Activated naive CD8-positive, alpha-beta T cell treated with anti-CD3 and anti-CD28 coated beads for 36 hours (primary cell): ENCODE results near the gene RNF26. TPM values are rescaled to one million over a fixed set of nuclear protein-coding genes. Genes with fewer than 3 reads are reported as not detected.
A peak's percentile ranks its signal among the peaks of the same experiment; 100 is the strongest.

Experiments used
- DNase-seq: peaks from one replicate; pipeline ENCODE4 v3.0.0; 2021
- H3K27ac Mint-ChIP-seq: one replicate; pipeline ENCODE4 v1.8.0; 2022; ENCODE audit warnings: mild to moderate bottlenecking, moderate library complexity, mixed read lengths
- H3K27me3 Mint-ChIP-seq: one replicate; pipeline ENCODE4 v1.8.0; 2022; ENCODE audit warnings: mild to moderate bottlenecking, mixed read lengths
- H3K36me3 Mint-ChIP-seq: one replicate; pipeline ENCODE4 v1.8.0; 2021; ENCODE audit warnings: mild to moderate bottlenecking, mixed read lengths
- H3K4me1 Mint-ChIP-seq: one replicate; pipeline ENCODE4 v1.8.0; 2021; ENCODE audit warnings: mixed read lengths
- H3K4me3 Mint-ChIP-seq: one replicate; pipeline ENCODE4 v1.8.0; 2022; ENCODE audit warnings: mild to moderate bottlenecking, moderate library complexity, mixed read lengths
- H3K9me3 Mint-ChIP-seq: one replicate; pipeline ENCODE4 v1.8.0; 2022; ENCODE audit warnings: mixed read lengths
- total RNA-seq, 2 experiments: library from RNA; stranded (reverse); gene quantifications; one replicate each; pipeline ENCODE4 v1.2.3, GENCODE V29; 2021

The RNF26 gene
- total RNA-seq, 2 experiments from 2014 or later, result 31.8 to 33.0 TPM

DNA sequence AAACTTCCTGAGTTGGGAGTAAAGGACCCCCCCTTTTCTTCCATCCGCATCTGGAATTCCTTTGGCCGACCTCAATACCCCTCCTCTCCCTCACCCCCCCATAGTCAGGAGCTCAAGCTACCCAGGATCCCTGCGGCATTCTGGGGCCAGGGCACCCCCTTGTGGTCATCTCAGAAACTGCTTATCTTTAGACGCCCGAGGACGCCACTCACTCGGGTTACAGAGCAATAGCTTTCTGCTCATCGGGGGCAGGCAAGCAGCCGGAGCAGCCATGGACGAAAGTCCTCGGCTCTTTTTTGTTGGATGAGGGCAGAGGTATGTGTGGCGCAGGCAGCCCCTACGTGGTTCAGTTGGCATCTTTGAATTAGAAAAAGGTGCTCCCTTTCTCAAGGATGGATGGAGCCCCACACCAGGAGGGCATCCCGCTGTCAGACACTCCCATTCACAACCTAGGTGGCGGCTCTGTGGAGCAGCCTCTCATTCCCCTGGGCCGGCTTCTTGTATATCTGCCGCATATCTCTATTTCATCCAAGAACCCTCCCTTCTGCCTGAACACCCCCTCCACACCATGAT lies 4.1 kb downstream of the RNF26 start:
- no peak overlapping the region for H3K4me3 Mint-ChIP-seq
- peak; percentile 65 for DNase-seq
- H3K27ac Mint-ChIP-seq, result no peak overlapping the region
- H3K36me3 Mint-ChIP-seq, result peaks cover 12% of the 10 kb centered on the region
- no peaks in the 10 kb centered on the region for H3K9me3 Mint-ChIP-seq
- peaks cover 31% of the 10 kb centered on the region for H3K4me1 Mint-ChIP-seq
- peaks cover 37% of the 10 kb centered on the region for H3K27me3 Mint-ChIP-seq

DNA sequence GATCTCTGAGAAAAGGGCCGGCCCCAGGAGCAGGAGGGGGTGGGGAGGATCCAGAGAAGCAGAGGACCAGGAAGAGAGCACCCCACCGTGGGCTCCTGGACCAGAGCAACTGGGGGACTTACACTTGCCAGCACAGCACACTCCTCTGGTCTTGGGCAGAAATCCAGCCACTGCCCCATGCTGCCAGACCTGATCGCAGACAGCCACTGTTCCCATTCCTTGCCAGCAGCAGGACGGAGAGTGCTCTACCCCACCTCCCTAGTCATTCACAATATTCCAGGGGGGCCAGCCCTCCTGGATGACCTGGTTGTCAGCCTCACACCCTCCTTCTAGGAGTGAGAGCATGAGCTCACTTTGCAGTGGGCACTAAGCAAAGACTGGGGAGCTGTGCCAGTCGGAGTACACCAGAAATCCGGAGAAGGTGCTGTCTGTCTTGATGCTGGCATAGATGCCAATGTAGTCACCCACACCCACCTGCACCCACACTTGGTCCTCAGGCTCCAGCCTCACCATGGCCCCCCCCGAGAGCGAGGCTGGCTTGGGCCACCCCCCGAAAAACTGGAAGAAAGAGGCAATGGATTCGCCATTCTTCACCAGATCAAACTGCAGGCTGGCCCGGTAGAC lies 4.8 kb downstream of the RNF26 start:
- Mint-ChIP-seq H3K27ac (no peak overlapping the region), H3K27me3 (peaks cover 37% of the 10 kb centered on the region), H3K9me3 (no peaks in the 10 kb centered on the region), H3K4me3 (no peak overlapping the region), H3K4me1 (peaks cover 28% of the 10 kb centered on the region), H3K36me3 (peaks cover 12% of the 10 kb centered on the region)
- no peak for DNase-seq

DNA sequence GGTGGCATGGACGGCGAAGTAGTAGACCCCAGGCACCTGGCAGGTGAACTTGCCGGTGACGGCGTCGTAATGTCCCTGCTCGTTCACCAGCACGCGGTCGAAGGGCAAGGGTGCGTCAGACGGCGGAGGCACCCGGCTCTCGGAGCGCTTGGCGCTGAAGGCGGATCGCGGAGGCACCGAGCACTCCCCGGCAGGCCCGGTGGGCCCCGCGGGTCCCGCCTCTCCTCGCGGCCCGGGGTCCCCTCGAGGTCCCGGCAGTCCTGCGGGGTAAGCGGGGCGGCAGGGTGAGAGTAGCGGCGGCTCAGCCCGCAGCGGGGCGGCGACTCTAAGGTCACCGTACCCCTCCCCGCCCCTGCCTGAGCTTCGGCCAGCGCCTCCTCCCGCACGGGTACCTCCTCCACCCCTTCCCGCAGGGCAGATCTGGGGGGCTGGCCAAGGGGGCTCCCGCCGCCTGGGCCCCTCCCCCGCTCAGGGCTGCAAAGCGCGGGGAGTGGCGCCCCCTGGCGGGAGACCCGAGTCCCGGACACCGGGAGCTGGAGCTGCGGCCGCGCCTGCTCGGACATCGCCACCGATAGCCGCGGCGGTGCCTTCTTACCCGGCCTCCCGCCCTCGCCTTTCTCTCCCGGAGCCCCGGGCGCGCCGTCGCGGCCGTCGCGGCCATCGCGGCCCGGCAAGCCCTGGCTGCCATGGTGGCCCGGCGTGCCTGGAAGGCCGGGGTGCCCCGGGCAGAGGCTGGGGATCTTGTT lies 5.4 kb downstream of the RNF26 start:
- Mint-ChIP-seq H3K4me3 (no peak overlapping the region), H3K36me3 (peaks cover 10% of the 10 kb centered on the region), H3K4me1 (peaks cover 28% of the 10 kb centered on the region)

DNA sequence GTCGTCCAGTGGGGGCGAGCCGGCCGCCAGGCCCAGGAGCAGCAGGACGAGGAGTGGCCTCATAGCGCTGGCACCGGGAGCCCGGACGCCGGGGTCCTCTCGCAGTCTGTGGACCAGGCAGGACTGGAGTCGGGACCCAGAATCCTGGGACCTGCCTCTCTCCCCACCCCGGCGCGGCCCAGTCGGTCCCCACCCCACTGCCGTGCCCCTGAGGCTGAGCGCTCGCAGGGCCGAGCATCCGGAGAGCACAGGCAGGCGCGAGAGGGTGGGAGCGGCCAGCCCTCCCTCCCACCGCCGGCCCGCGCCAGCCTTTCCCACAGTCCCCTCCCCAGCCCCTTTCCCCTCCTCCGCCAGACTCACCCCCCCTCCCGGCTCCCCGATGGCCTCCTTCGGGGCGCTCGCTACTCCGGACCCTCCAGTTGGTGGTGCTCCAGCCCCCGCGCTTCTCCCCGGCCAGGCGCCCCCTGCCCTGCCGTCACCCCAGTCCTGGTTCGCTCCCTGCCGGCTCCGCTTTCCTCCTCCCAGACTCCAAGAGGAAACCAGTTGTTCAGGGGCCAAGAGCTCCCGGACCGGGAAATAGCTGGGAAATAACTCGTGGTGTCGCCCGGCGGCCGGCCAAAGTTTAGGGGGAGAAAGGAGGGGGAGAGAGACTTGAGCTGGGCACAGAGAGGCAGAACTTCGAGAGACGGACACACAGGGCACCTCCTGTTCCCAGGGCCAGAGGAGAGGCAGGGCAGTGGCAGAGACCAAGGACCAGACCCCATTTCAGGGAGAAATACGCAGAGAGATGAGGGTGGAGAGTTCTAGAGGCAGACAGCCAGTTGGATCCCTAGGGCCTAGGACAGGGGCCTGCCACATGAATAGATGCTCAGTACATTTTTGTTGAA lies 6.3 kb downstream of the RNF26 start, which contains the start of gene C1QTNF5:
Gene C1QTNF5, minus strand, starts transcription at position 549 of the 887 bp plus-strand sequence. Its CDS starts 486 bp downstream, at position 63.
- H3K4me3 Mint-ChIP-seq, result no peak within 1 kb of the TSS
- H3K9me3 Mint-ChIP-seq, result no peaks in the 10 kb centered on the region
- H3K36me3 Mint-ChIP-seq, result peaks cover 10% of the 10 kb centered on the region
- peaks cover 22% of the 10 kb centered on the region for H3K4me1 Mint-ChIP-seq
- no peak within 1 kb of the TSS for H3K27ac Mint-ChIP-seq
- DNase-seq, result no peak
- peaks cover 37% of the 10 kb centered on the region for H3K27me3 Mint-ChIP-seq

More for the DNA sequence above, 5.4 kb downstream of the RNF26 start:
- peak; percentile 58 for DNase-seq
- no peaks in the 10 kb centered on the region for H3K9me3 Mint-ChIP-seq
- peaks cover 37% of the 10 kb centered on the region for H3K27me3 Mint-ChIP-seq
- no peak overlapping the region for H3K27ac Mint-ChIP-seq

DNA sequence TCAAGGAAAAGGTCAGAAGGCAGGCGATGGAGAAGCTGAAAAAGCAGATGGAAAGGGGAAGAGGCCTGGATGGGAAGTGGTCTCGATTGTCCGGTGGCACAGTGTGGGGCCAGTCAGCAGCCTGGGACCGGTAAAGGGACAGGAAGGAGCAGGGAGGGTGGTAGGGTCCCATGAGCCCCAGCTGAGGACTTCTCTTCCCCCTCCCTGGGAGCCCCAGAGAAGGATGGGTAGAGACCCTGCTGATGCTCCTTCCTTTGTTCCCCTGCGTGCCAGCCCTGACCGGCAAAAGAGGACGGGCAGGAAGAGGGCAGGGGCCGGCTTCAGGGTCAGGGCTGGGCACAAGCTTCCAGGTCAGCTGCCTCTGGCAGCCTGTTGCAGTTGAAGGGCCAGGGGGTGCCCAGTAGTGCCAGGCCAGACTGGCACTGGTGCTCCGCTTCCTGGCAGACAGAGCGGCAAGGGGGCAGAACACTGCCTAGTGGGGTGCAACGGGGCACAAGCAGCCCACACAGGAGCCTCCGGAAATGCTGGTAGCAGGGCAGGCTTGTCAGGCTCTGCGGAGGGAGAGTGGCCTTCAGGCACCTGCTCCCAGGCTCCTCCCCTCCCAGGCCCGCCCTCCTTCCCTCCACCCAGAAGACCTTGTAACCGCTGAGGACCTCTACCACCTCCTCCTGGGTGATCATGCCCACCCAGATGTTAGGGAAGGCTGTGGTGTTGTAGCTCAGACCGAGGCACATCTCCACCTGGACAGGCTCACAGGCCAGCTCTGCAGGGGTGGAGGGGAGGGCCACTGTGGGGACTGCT lies 7.1 kb downstream of the RNF26 start:
- Mint-ChIP-seq H3K4me1 (peaks cover 14% of the 10 kb centered on the region), H3K27ac (no peak overlapping the region), H3K4me3 (no peak overlapping the region)

DNA sequence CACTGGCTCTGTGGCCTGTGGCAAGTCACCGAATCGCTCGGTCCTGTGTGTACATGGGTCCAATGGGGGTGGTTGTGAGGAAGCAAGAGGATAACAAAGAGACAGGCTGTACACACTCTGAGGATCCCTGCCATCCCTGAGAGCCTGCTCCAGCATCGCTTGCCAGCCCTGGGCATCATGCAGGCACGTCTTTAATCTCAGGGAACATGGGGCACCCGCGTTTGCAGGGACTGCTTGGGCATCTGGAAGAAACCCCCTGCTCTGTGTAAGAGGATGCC lies 7.6 kb downstream of the RNF26 start:
- Mint-ChIP-seq H3K27ac (no peak overlapping the region), H3K36me3 (peaks cover 7% of the 10 kb centered on the region), H3K4me3 (no peak overlapping the region), H3K27me3 (peaks cover 37% of the 10 kb centered on the region), H3K9me3 (no peaks in the 10 kb centered on the region), H3K4me1 (peaks cover 12% of the 10 kb centered on the region)
- no peak for DNase-seq

More for the DNA sequence above, 7.1 kb downstream of the RNF26 start:
- peaks cover 37% of the 10 kb centered on the region for H3K27me3 Mint-ChIP-seq
- peaks cover 8% of the 10 kb centered on the region for H3K36me3 Mint-ChIP-seq
- H3K9me3 Mint-ChIP-seq, result no peaks in the 10 kb centered on the region
- no peak for DNase-seq

DNA sequence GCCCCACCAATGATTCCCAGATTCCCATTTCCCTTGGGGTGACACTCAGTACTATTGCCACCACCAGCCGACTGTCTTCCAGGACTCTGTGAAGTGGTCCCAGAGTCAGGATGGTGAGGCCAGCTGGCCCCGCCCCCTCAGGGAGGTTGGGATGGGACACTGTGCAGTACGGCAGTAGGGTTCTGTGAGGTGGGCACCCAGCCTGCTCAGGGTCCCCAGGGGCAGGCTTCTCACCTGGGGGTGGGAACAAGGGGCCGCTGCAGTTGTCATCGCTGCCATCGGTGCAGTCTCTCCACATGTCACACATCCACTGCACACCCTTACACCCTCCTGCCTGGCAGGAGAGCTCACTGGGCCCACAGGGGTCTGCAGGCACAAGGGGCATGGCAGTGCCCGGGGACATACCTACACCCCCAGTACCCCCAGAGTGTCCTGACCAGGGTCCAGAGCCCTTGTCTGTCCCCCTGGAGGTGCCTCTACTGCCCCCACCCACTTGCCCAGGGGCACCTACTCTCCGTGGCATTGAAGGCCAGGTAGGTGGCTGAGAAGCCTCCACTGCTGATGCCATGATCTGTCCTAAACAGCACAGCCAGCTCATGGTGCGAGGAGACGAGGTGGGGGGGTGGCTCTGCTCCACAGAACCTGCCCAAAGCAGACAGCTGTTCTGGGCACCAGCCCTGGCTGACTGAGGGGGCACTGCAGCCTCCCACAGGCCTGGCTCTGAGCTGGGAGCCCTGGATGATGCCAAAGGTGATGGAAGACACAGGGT lies 8.2 kb downstream of the RNF26 start:
- H3K27me3 Mint-ChIP-seq, result peaks cover 37% of the 10 kb centered on the region
- DNase-seq, result no peak
- peaks cover 7% of the 10 kb centered on the region for H3K36me3 Mint-ChIP-seq
- no peaks in the 10 kb centered on the region for H3K9me3 Mint-ChIP-seq
- peaks cover 12% of the 10 kb centered on the region for H3K4me1 Mint-ChIP-seq
- H3K4me3 Mint-ChIP-seq, result no peak overlapping the region
- H3K27ac Mint-ChIP-seq, result no peak overlapping the region

DNA sequence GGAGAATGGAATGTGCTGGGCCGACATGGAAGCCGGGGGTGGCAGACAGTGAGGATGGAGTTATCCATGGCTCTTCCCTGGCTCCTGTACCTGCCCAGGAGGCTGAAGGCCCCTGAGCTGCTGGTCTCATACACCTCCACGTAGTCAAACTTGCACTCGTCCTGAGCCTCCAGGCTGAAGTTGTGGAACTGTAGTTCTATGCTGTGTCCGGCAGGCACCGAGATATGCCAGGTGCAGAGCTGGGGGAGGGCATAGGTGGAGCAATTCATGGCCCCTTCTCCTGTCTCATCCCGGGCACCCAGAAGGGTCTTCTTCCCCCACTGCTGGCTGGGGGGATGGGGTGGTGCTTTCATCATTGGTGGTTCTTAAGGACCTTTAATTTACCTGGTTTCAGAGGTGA lies 9.4 kb downstream of the RNF26 start:
- no peak overlapping the region for H3K4me3 Mint-ChIP-seq
- no peaks in the 10 kb centered on the region for H3K9me3 Mint-ChIP-seq
- H3K36me3 Mint-ChIP-seq, result peaks cover 3% of the 10 kb centered on the region
- no peak for DNase-seq
- peaks cover 6% of the 10 kb centered on the region for H3K4me1 Mint-ChIP-seq
- no peak overlapping the region for H3K27ac Mint-ChIP-seq
- peaks cover 32% of the 10 kb centered on the region for H3K27me3 Mint-ChIP-seq

DNA sequence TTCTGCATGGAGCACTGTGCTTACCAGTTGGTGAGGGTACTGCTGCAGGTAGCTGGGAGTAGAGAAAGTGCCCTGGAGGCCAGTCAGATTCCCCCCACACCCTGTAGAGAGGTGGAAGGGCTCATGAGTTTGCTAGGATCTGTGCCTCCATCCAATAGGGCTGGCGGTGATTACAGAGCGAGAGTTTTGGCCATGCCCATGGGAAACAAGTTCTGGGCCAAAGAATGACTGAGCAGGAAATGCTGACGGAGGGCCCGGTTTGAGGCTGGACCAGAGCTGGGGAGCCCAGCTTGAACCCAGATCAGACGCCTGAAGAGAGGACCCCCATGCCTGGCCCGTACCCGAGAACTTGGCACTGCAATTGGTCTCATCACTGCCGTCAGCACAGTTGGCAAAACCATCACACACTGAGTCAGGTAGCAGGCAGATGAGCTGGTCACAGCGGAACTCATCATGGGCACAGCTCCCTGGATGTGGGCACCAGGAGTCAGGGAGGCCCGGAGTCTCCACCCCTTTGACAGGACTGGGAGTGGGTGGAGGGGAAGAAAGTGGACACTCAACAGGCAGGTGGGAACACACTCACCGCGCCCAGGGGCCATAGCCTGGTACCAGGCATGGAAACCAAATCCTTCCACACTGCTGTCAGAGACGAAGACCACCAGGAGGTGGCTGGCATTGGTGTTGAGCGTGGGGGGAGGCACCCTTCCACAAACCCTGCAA lies 10.1 kb downstream of the RNF26 start:
- Mint-ChIP-seq H3K27me3 (peaks cover 24% of the 10 kb centered on the region), H3K4me1 (peaks cover 4% of the 10 kb centered on the region), H3K27ac (no peak overlapping the region), H3K4me3 (no peak overlapping the region), H3K9me3 (no peaks in the 10 kb centered on the region), H3K36me3 (no peaks in the 10 kb centered on the region)
- no peak for DNase-seq

DNA sequence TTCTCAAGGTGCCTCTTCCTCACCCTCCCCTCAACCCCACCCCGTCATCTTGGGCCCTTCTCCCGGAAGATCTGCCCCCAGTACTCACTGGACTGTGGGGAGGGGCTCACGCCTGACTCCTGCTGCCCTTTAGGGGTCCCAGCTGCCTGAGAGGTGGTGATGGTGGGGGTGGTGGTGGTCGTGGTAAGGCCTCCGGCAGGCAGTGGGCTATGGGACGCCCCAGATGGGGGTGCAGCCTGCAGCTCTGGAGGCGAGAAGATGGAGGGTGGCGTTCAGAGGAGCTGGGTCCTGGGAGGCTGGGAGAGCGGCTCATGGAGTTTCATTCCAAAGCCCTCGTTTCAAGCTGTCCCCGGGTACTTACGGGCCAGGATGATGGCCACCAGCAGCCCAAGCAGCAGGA lies 11.4 kb downstream of the RNF26 start:
- no peaks in the 10 kb centered on the region for H3K36me3 Mint-ChIP-seq
- no peak overlapping the region for H3K27ac Mint-ChIP-seq
- no peak overlapping the region for H3K4me3 Mint-ChIP-seq
- no peak for DNase-seq
- H3K9me3 Mint-ChIP-seq, result no peaks in the 10 kb centered on the region
- peaks cover 7% of the 10 kb centered on the region for H3K4me1 Mint-ChIP-seq
- H3K27me3 Mint-ChIP-seq, result peaks cover 21% of the 10 kb centered on the region

DNA sequence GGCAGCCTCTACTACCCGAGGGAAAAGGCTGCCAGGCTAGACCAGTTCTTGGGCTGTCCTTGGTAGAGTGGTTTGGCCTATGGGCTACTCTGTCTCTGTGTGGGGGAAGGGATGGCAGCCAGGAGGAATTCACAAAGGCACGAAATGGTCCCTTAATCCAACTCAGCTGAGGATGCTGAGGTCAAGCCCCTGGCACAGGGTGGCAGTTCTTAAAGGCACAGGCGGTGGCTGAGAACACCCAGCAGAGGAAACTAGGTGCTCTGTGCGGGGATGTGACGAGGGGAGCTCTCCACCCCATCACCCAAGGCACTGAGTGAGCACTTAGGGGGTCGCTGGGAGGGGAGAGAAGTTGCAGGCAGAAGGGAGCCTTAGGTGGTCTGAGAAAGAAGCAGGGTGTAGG lies 12.3 kb downstream of the RNF26 start, which contains the start of gene MFRP:
Gene MFRP, minus strand, starts transcription at position 101 of the 400 bp plus-strand sequence. CDS start 192 bp downstream, outside the sequence.
- H3K4me3 Mint-ChIP-seq, result no peak within 1 kb of the TSS
- H3K9me3 Mint-ChIP-seq, result no peaks in the 10 kb centered on the region
- no peaks in the 10 kb centered on the region for H3K36me3 Mint-ChIP-seq
- peaks cover 20% of the 10 kb centered on the region for H3K27me3 Mint-ChIP-seq
- DNase-seq, result no peak
- no peak within 1 kb of the TSS for H3K27ac Mint-ChIP-seq
- H3K4me1 Mint-ChIP-seq, result peaks cover 3% of the 10 kb centered on the region

DNA sequence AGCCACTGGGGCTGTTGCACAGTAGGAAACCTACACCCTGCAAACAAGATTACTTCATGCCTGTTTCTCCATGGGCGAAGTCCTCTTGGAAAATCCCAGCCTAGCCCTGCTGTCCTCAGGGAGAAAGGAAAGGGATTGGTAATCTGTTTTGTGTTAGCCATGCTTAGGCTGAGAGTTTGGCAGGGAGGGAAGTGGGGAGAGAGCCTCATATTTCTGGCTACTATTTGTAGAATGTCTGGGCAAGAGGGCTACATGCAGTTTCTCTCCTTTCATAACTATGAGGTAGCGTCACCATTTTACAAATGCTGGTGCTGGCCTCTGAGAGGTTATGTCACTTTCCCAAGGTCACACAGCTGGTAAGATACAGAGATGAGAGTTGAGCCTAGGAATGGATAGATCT lies 12.9 kb downstream of the RNF26 start:
- Mint-ChIP-seq H3K27ac (no peak overlapping the region), H3K4me3 (no peak overlapping the region), H3K4me1 (peaks cover 3% of the 10 kb centered on the region), H3K36me3 (no peaks in the 10 kb centered on the region), H3K9me3 (no peaks in the 10 kb centered on the region), H3K27me3 (peaks cover 21% of the 10 kb centered on the region)
- DNase-seq, result no peak

DNA sequence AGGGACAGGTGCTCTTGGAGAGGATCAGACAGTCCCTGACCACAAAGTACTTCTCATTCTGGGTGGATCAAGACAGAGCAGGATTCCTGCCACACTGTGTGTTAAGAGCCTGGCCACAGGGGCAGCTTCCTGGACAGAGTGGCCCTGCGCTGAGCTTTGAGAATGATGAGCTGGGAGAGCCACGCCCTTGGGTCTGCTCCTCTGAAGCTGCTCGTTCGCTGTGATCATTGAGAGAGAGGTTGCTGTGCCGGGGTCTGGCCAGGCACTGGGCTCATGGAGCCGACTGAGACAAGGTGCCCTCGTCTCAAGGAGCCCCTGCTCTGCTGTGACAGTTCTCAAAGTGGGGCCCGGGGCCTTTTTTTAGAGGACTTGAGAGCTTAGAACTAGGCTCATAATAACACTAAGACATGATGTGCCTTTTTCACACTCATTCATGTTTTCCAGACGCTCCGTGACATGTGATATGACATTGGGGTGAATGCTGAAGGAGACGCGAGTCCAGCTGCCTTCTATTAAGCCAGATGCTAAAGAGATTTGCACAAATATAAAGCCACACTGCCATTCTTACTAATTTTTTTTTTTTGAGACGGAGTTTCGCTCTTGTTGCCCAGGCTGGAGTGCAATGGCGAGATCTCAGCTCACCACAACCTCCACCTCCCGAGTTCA lies 13.7 kb downstream of the RNF26 start:
- no peaks in the 10 kb centered on the region for H3K36me3 Mint-ChIP-seq
- no peaks in the 10 kb centered on the region for H3K9me3 Mint-ChIP-seq
- no peak overlapping the region for H3K27ac Mint-ChIP-seq
- peaks cover 19% of the 10 kb centered on the region for H3K27me3 Mint-ChIP-seq
- H3K4me1 Mint-ChIP-seq, result peaks cover 3% of the 10 kb centered on the region
- no peak overlapping the region for H3K4me3 Mint-ChIP-seq
- no peak for DNase-seq
